Motor neuron (in vitro differentiated cells): ENCODE measurements around the gene ABCA2. TPM values are rescaled to one million over a fixed set of nuclear protein-coding genes. Genes with fewer than 3 reads are reported as not detected.

ENCODE experiments used
- ATAC-seq, 8 experiments: fragments of 200-7000 bp; cut with Tn5 transposase; replicated peaks in 6 of 8; 2 replicates each; pipeline ENCODE4 v1.8.0; 2021; ENCODE audit warnings: mild to moderate bottlenecking in 8 of 8, moderate library complexity in 8 of 8
- H3K27ac ChIP-seq, 2 donors: fragments of 250-450 bp; sonication (Bioruptor Pico); 2 replicates each; pipeline ENCODE4 v1.9.0; 2021; ENCODE audit warnings: antibody characterized with exemption in 2 of 2, mild to moderate bottlenecking in 2 of 2, moderate library complexity in 1 of 2
- H3K4me1 ChIP-seq, 2 donors: fragments of 250-450 bp; sonication (Bioruptor Pico); replicated peaks in 1 of 2; 2 replicates each; pipeline ENCODE4 v1.6.1; 2021; ENCODE audit warnings: antibody characterized with exemption in 2 of 2, mild to moderate bottlenecking in 2 of 2, moderate library complexity in 1 of 2
- H3K4me3 ChIP-seq, 5 donors: fragments of 250-450 bp; sonication (Bioruptor Pico); 2 replicates each; pipeline ENCODE4 v1.9.0; 2021; ENCODE audit warnings: antibody characterized with exemption in 5 of 5, mild to moderate bottlenecking in 5 of 5, moderate library complexity in 4 of 5
- WGBS, 10 experiments: fragments of 450-650 bp; shearing (Covaris generic); methylation state at CpG; one replicate each; pipeline ENCODE4 v1.0.0; 2022; 5-methylcytosine and 5-hydroxymethylcytosine counted together
- in situ Hi-C, 9 experiments: fragments of 400-800 bp; cut with MboI; loops; one replicate each; pipeline ENCODE4 v1.15.0; 2021; ENCODE audit warnings: low sequenced_read_pairs in 9 of 9, low pct_unique_long_range_greater_than_20kb in 2 of 9; ENCODE audit not compliant: unreplicated experiment in 9 of 9
- total RNA-seq, 8 experiments: library from RNA; unstranded; fragments of 300-600 nt; gene quantifications; 2 replicates each; pipeline versions ENCODE4 v1.2.3 to v1.2.4, GENCODE V29; 2022

ABCA2 gene
- total RNA-seq, 8 experiments from 2014 or later = 8.1 to 27.9 (median 18.0) TPM

- WGBS, 10 experiments = 100% methylated on average over 1 of the region's 19 CpGs; no CpG with 5 or more reads in 9 of the 10 experiments
- no peak overlapping the region for H3K27ac ChIP-seq
- ATAC-seq = no peak
Observed at GRCh38 chr9:136960212-136960937, 67.7 kb downstream of the ABCA2 start.

GRCh38 chr9:136958898-136959850 lies 68.9 kb downstream of the ABCA2 start:
- no peak overlapping the region for H3K4me3 ChIP-seq
- ATAC-seq = no peak
- WGBS, 10 experiments = 20 to 81% methylated on average over 1 to 6 of the region's 28 CpGs; no CpG with 5 or more reads in 8 of the 10 experiments
- no peak overlapping the region for H3K27ac ChIP-seq
- in situ Hi-C loops = no loop called here
- peaks cover 0 to 8% of the 10 kb centered on the region in 2 donors for H3K4me1 ChIP-seq

More at GRCh38 chr9:136960212-136960937, 67.7 kb downstream of the ABCA2 start:
- in situ Hi-C loops = no loop called here
- Histone ChIP-seq H3K4me3 (no peak overlapping the region), H3K4me1 (peaks cover 0 to 8% of the 10 kb centered on the region in 2 donors)

GRCh38 chr9:136958473-136958872 lies 69.6 kb downstream of the ABCA2 start:
- Histone ChIP-seq H3K4me3 (no peak overlapping the region), H3K27ac (no peak overlapping the region), H3K4me1 (peaks cover 0 to 8% of the 10 kb centered on the region in 2 donors)
- 37 to 100% (median 86%) methylated on average over 1 to 4 of the region's 7 CpGs; no CpG with 5 or more reads in 4 of the 10 experiments for WGBS, 10 experiments
- in situ Hi-C loops = no loop called here
- ATAC-seq = no peak

GRCh38 chr9:136957901-136958300 lies 70.1 kb downstream of the ABCA2 start:
- Histone ChIP-seq H3K4me1 (peaks cover 0 to 8% of the 10 kb centered on the region in 2 donors), H3K4me3 (no peak overlapping the region), H3K27ac (no peak overlapping the region)
- in situ Hi-C loops = no loop called here
- 70 to 100% (median 90%) methylated on average over 1 to 4 of the region's 6 CpGs; no CpG with 5 or more reads in 4 of the 10 experiments for WGBS, 10 experiments
- no peak for ATAC-seq

- no peak overlapping the region for H3K4me3 ChIP-seq
- ATAC-seq = no peak
- no CpG with 5 or more reads among the region's 1 CpG for WGBS, 10 experiments
- peaks cover 3 to 11% of the 10 kb centered on the region in 2 donors for H3K4me1 ChIP-seq
- no peak overlapping the region for H3K27ac ChIP-seq
- in situ Hi-C loops = no loop called here
Observed at GRCh38 chr9:136957461-136957860, 70.6 kb downstream of the ABCA2 start.

Other genes with a start within 250 kb of the ABCA2 start
- 10 to 100 TPM; 21.7 to 92.7 (median 39.5) TPM for gene TMEM141, start 236.9 kb downstream of the ABCA2 start, total RNA-seq
- 1 to 10 TPM in 7 of 8 experiments, under 1 TPM in 1; 0.61 to 3.3 (median 2.5) TPM for gene CCDC183, start 231.9 kb downstream of the ABCA2 start, total RNA-seq
- gene RABL6, start 220.3 kb downstream of the ABCA2 start, total RNA-seq = 10 to 100 TPM; 33.8 to 83.5 (median 39.5) TPM
- 1 to 10 TPM; 1.2 to 5.5 (median 2.6) TPM for gene AJM1, start 185.8 kb downstream of the ABCA2 start, total RNA-seq
- gene PHPT1, start 178.8 kb downstream of the ABCA2 start, total RNA-seq = 100 to 1,000 TPM; 134 to 366 (median 259) TPM
- 10 to 100 TPM in 1 of 8 experiments, 1 to 10 TPM in 7; 1.5 to 10.3 (median 4.7) TPM for gene MAMDC4, start 175.9 kb downstream of the ABCA2 start, total RNA-seq
- 100 to 1,000 TPM; 506 to 905 (median 719) TPM for gene EDF1, start 161.9 kb downstream of the ABCA2 start, total RNA-seq
- gene TRAF2, start 141.7 kb downstream of the ABCA2 start, total RNA-seq = 10 to 100 TPM in 4 of 8 experiments, 1 to 10 TPM in 4; 6.8 to 18.4 (median 10.0) TPM
- 100 to 1,000 TPM in 1 of 8 experiments, 10 to 100 TPM in 7; 34.1 to 115 (median 45.3) TPM for gene FBXW5, start 83.5 kb downstream of the ABCA2 start, total RNA-seq
- gene C8G, start 83.0 kb downstream of the ABCA2 start, total RNA-seq = 1 to 10 TPM in 5 of 8 experiments, under 1 TPM in 1, not detected in 2; 0.71 to 2.7 (median 1.4) TPM
- 1 to 10 TPM in 5 of 8 experiments, under 1 TPM in 3; 0.38 to 4.3 (median 1.2) TPM for gene LCN12, start 76.0 kb downstream of the ABCA2 start, total RNA-seq
- gene PTGDS, start 50.7 kb downstream of the ABCA2 start, total RNA-seq = 100 to 1,000 TPM in 2 of 8 experiments, 10 to 100 TPM in 2, 1 to 10 TPM in 4; 1.2 to 273 (median 12.3) TPM
- gene LCNL1, start 45.2 kb downstream of the ABCA2 start, total RNA-seq = 1 to 10 TPM in 1 of 8 experiments, under 1 TPM in 7; 0.11 to 1.3 (median 0.73) TPM
- gene PAXX, start 35.8 kb downstream of the ABCA2 start, total RNA-seq = 10 to 100 TPM; 23.4 to 38.4 (median 27.5) TPM
- 1 to 10 TPM in 1 of 8 experiments, under 1 TPM in 3, not detected in 4; 0.29 to 8.3 (median 0.47) TPM for gene CLIC3, start 31.7 kb downstream of the ABCA2 start, total RNA-seq
- gene FUT7, start 3.9 kb upstream of the ABCA2 start, total RNA-seq = 1 to 10 TPM in 1 of 8 experiments, under 1 TPM in 6, not detected in 1; 0.08 to 1.0 (median 0.25) TPM
- gene NPDC1, start 17.9 kb upstream of the ABCA2 start, total RNA-seq = 10 to 100 TPM; 19.0 to 61.7 (median 30.5) TPM
- gene ENTPD2, start 25.8 kb upstream of the ABCA2 start, total RNA-seq = 1 to 10 TPM in 1 of 8 experiments, under 1 TPM in 7; 0.13 to 1.3 (median 0.34) TPM
- 10 to 100 TPM in 2 of 8 experiments, 1 to 10 TPM in 4, under 1 TPM in 2; 0.31 to 12.5 (median 6.4) TPM for gene SAPCD2, start 42.3 kb upstream of the ABCA2 start, total RNA-seq
- gene UAP1L1, start 49.3 kb upstream of the ABCA2 start, total RNA-seq = 1 to 10 TPM in 6 of 8 experiments, under 1 TPM in 2; 0.63 to 8.9 (median 4.5) TPM
- gene MAN1B1, start 58.7 kb upstream of the ABCA2 start, total RNA-seq = 10 to 100 TPM; 28.6 to 89.3 (median 50.3) TPM
- 100 to 1,000 TPM in 3 of 8 experiments, 10 to 100 TPM in 5; 14.2 to 233 (median 56.1) TPM for gene DPP7, start 86.5 kb upstream of the ABCA2 start, total RNA-seq
- gene GRIN1, start 110.9 kb upstream of the ABCA2 start, total RNA-seq = 1 to 10 TPM in 4 of 8 experiments, under 1 TPM in 4; 0.20 to 6.0 (median 1.2) TPM
- gene LRRC26, start 141.8 kb upstream of the ABCA2 start, total RNA-seq = under 1 TPM in 3 of 8 experiments, not detected in 5; 0.17 to 1.00 (median 0.43) TPM
- not detected for gene TMEM210, start 143.8 kb upstream of the ABCA2 start, total RNA-seq
- 10 to 100 TPM; 11.9 to 43.3 (median 20.0) TPM for gene ANAPC2, start 160.3 kb upstream of the ABCA2 start, total RNA-seq
- 10 to 100 TPM; 28.2 to 50.7 (median 44.5) TPM for gene SSNA1, start 160.4 kb upstream of the ABCA2 start, total RNA-seq
- gene TPRN, start 172.5 kb upstream of the ABCA2 start, total RNA-seq = 10 to 100 TPM in 4 of 8 experiments, 1 to 10 TPM in 4; 5.9 to 79.6 (median 10.6) TPM
- gene TMEM203, start 177.4 kb upstream of the ABCA2 start, total RNA-seq = 10 to 100 TPM; 20.0 to 31.7 (median 26.4) TPM
- 10 to 100 TPM in 2 of 8 experiments, 1 to 10 TPM in 6; 5.1 to 25.3 (median 8.6) TPM for gene NDOR1, start 177.5 kb upstream of the ABCA2 start, total RNA-seq
- gene RNF208, start 194.0 kb upstream of the ABCA2 start, total RNA-seq = 1 to 10 TPM in 7 of 8 experiments, under 1 TPM in 1; 0.41 to 7.0 (median 3.0) TPM
- gene CYSRT1, start 196.9 kb upstream of the ABCA2 start, total RNA-seq = 1 to 10 TPM; 1.2 to 4.7 (median 1.3) TPM
- gene RNF224, start 199.3 kb upstream of the ABCA2 start, total RNA-seq = 1 to 10 TPM in 1 of 8 experiments, under 1 TPM in 7; 0.23 to 1.1 (median 0.46) TPM
- gene SLC34A3, start 202.7 kb upstream of the ABCA2 start, total RNA-seq = under 1 TPM in 6 of 8 experiments, not detected in 2; 0.11 to 0.49 (median 0.20) TPM
- 100 to 1,000 TPM in 5 of 8 experiments, 10 to 100 TPM in 3; 57.6 to 372 (median 151) TPM for gene TUBB4B, start 213.1 kb upstream of the ABCA2 start, total RNA-seq
- gene STPG3, start 223.0 kb upstream of the ABCA2 start, total RNA-seq = 1 to 10 TPM in 3 of 8 experiments, under 1 TPM in 2, not detected in 3; 0.42 to 1.4 (median 1.3) TPM
- 10 to 100 TPM; 22.8 to 38.4 (median 34.5) TPM for gene NELFB, start 227.1 kb upstream of the ABCA2 start, total RNA-seq
- 10 to 100 TPM in 2 of 8 experiments, 1 to 10 TPM in 1, under 1 TPM in 5; 0.11 to 14.2 (median 0.71) TPM for gene TOR4A, start 249.5 kb upstream of the ABCA2 start, total RNA-seq